ENCODE data around the gene LZTR1. TPM values are rescaled to one million over a fixed set of nuclear protein-coding genes. Genes with fewer than 3 reads are reported as not detected.
"Not testable (repeated sequence)": the region's sequence is repeated elsewhere in the genome, so short reads cannot be mapped to it uniquely, and the experiment has no call there.

The LZTR1 gene
- total RNA-seq, 4 donors from 2014 or later: 42.4 to 76.3 (median 57.2) TPM

- intact Hi-C loops (cut with DNase I): no loop called here
- H3K27ac ChIP-seq (replicated peaks in 1 of 4): no peak overlapping the region
- 74% methylated on average over 8 of the region's 8 CpGs for WGBS
- TF ChIP-seq POLR2AphosphoS5 (IDR thresholded peaks at IDR 0.05): no peak
- TF ChIP-seq CTCF (IDR thresholded peaks at IDR 0.05): no peak
- TF ChIP-seq POLR2A (IDR thresholded peaks at IDR 0.05; ENCODE audit: low read depth): no peak
- TF ChIP-seq EP300 (IDR thresholded peaks at IDR 0.05): no peak
- H3K27me3 ChIP-seq: no peaks in the 10 kb centered on the region
- DNase-seq (ENCODE audit: extremely low spot score): no peak
- H3K4me1 ChIP-seq: peaks cover 37 to 79% (median 59%) of the 10 kb centered on the region in 4 donors
- no peaks in the 10 kb centered on the region for H3K9me3 ChIP-seq
- H3K4me3 ChIP-seq: no peak overlapping the region
- peaks cover 5 to 43% (median 28%) of the 10 kb centered on the region in 4 donors for H3K36me3 ChIP-seq
These were observed 44.1 kb upstream of the LZTR1 start for GRCh38 chr22:20937794-20938671.

- intact Hi-C loops (cut with DNase I); H3K9me3 ChIP-seq; DNase-seq (ENCODE audit: extremely low spot score); H3K4me3 ChIP-seq; H3K27me3 ChIP-seq: not testable (repeated sequence)
- H3K4me1 ChIP-seq: peaks cover 37 to 81% (median 66%) of the 10 kb centered on the region in 4 donors
- H3K27ac ChIP-seq (replicated peaks in 1 of 4): peak overlapping the region in 1 of 4 donors; percentile 5
- H3K36me3 ChIP-seq: peaks cover 0 to 29% (median 21%) of the 10 kb centered on the region in 4 donors
- 96% methylated on average over 14 of the region's 14 CpGs for WGBS
These were observed 42.5 kb upstream of the LZTR1 start for GRCh38 chr22:20939457-20940185.

- no peaks in the 10 kb centered on the region for H3K9me3 ChIP-seq
- TF ChIP-seq CTCF (IDR thresholded peaks at IDR 0.05) (no peak), EP300 (IDR thresholded peaks at IDR 0.05) (no peak), POLR2AphosphoS5 (IDR thresholded peaks at IDR 0.05) (no peak), POLR2A (IDR thresholded peaks at IDR 0.05; ENCODE audit: low read depth) (no peak)
- no peak overlapping the region for H3K4me3 ChIP-seq
- H3K27me3 ChIP-seq: no peaks in the 10 kb centered on the region
- H3K4me1 ChIP-seq: peaks cover 41 to 87% (median 72%) of the 10 kb centered on the region in 4 donors
- intact Hi-C loops (cut with DNase I): no loop called here
- 65% methylated on average over 3 of the region's 3 CpGs for WGBS
- peaks cover 0 to 23% (median 17%) of the 10 kb centered on the region in 4 donors for H3K36me3 ChIP-seq
- H3K27ac ChIP-seq (replicated peaks in 1 of 4): peak overlapping the region in 1 of 4 donors; percentile 5
- DNase-seq (ENCODE audit: extremely low spot score): no peak
These were observed 41.9 kb upstream of the LZTR1 start for GRCh38 chr22:20940186-20940651.

- Histone ChIP-seq H3K4me1 (peaks cover 42 to 90% (median 73%) of the 10 kb centered on the region in 4 donors), H3K9me3 (no peaks in the 10 kb centered on the region), H3K36me3 (peaks cover 0 to 15% (median 12%) of the 10 kb centered on the region in 4 donors), H3K4me3 (no peak overlapping the region), H3K27ac (replicated peaks in 1 of 4) (peak overlapping the region in 1 of 4 donors; percentile 1), H3K27me3 (no peaks in the 10 kb centered on the region)
- 90% methylated on average over 4 of the region's 4 CpGs for WGBS
- no peak for DNase-seq (ENCODE audit: extremely low spot score)
- intact Hi-C loops (cut with DNase I): no loop called here
- TF ChIP-seq POLR2A (IDR thresholded peaks at IDR 0.05; ENCODE audit: low read depth) (no peak), CTCF (IDR thresholded peaks at IDR 0.05) (no peak), POLR2AphosphoS5 (IDR thresholded peaks at IDR 0.05) (no peak), EP300 (IDR thresholded peaks at IDR 0.05) (no peak)
These were observed 41.2 kb upstream of the LZTR1 start for GRCh38 chr22:20940904-20941385.

GRCh38 chr22:20942203-20942902 lies 39.7 kb upstream of the LZTR1 start:
- peaks cover 42 to 89% (median 62%) of the 10 kb centered on the region in 4 donors for H3K4me1 ChIP-seq
- DNase-seq (ENCODE audit: extremely low spot score); H3K4me3 ChIP-seq; H3K36me3 ChIP-seq; H3K27me3 ChIP-seq; intact Hi-C loops (cut with DNase I); H3K27ac ChIP-seq (replicated peaks in 1 of 4); H3K9me3 ChIP-seq: not testable (repeated sequence)
- 83% methylated on average over 7 of the region's 7 CpGs for WGBS
